HG03442 (cell line): ENCODE results near the gene FCRLB.
"Not testable (repeated sequence)": the region's sequence is repeated elsewhere in the genome, so short reads cannot be mapped to it uniquely, and the experiment has no call there.

Experiments used
- ATAC-seq: cut with Tn5 transposase; IDR thresholded peaks from one replicate; pipeline ENCODE4 v1.9.1; 2021; ENCODE audit warnings: mild to moderate bottlenecking, moderate library complexity; ENCODE audit not compliant: unreplicated experiment

Gene FCRLB

GRCh38 chr1:161739865-161740566 lies 18.7 kb downstream of the FCRLB start:
- no peak for ATAC-seq

- ATAC-seq: no peak
Observed at GRCh38 chr1:161740921-161741320, 19.6 kb downstream of the FCRLB start.

GRCh38 chr1:161743231-161743630 lies 21.9 kb downstream of the FCRLB start:
- ATAC-seq: no peak

GRCh38 chr1:161747801-161748200 lies 26.5 kb downstream of the FCRLB start:
- no peak for ATAC-seq

- peak; percentile 94 for ATAC-seq
Observed at GRCh38 chr1:161749509-161750407, 28.4 kb downstream of the FCRLB start, which contains the start of gene DUSP12. DUSP12 (plus strand) TSS chr1:161749786; CDS start chr1:161749802, 16 bp downstream.

- no peak for ATAC-seq
Observed at GRCh38 chr1:161763522-161764098, 42.3 kb downstream of the FCRLB start.

- ATAC-seq: peak; percentile 65
Observed at GRCh38 chr1:161766102-161766981, 45.0 kb downstream of the FCRLB start, which contains the start of gene ATF6. ATF6 (plus strand) TSS chr1:161766320; CDS start chr1:161766361, 41 bp downstream.

GRCh38 chr1:161768461-161768860 lies 47.1 kb downstream of the FCRLB start:
- ATAC-seq: no peak

GRCh38 chr1:161768986-161769672 lies 47.8 kb downstream of the FCRLB start:
- no peak for ATAC-seq

GRCh38 chr1:161769673-161770045 lies 48.3 kb downstream of the FCRLB start:
- ATAC-seq: not testable (repeated sequence)

GRCh38 chr1:161770250-161770649 lies 48.9 kb downstream of the FCRLB start:
- ATAC-seq: no peak

- ATAC-seq: no peak
Observed at GRCh38 chr1:161771161-161771560, 49.8 kb downstream of the FCRLB start.

- no peak for ATAC-seq
Observed at GRCh38 chr1:161771973-161772372, 50.6 kb downstream of the FCRLB start.

- ATAC-seq: no peak
Observed at GRCh38 chr1:161772397-161772796, 51.1 kb downstream of the FCRLB start.

GRCh38 chr1:161773791-161774190 lies 52.4 kb downstream of the FCRLB start:
- no peak for ATAC-seq

- no peak for ATAC-seq
Observed at GRCh38 chr1:161777261-161777660, 55.9 kb downstream of the FCRLB start.
